Thyroid gland (tissue), 4 donors: ENCODE data around the gene C2orf15. TPM values are rescaled to one million over a fixed set of nuclear protein-coding genes. Genes with fewer than 3 reads are reported as not detected.

Source experiments
- DNase-seq, 2 donors: peaks; one replicate each; pipeline ENCODE4 v3.0.0-alpha.2; 2019
- H3K27ac ChIP-seq, 3 donors: fragments of 200-600 bp; sonication (generic); 1 replicate in 2 of 3; 2 replicates in 1 of 3; pipeline ENCODE4 v1.5.1; 2016 to 2019; ENCODE audit warnings: mild to moderate bottlenecking in 1 of 3, moderate library complexity in 1 of 3
- H3K27me3 ChIP-seq: fragments of 200-600 bp; sonication (generic); one replicate; pipeline ENCODE4 v1.5.1; 2019
- H3K36me3 ChIP-seq, 2 donors: fragments of 200-600 bp; sonication (generic); one replicate each; pipeline ENCODE4 v1.5.1; 2016 to 2019
- H3K4me1 ChIP-seq, 2 donors: fragments of 200-600 bp; sonication (generic); one replicate each; pipeline ENCODE4 v1.5.1; 2017 to 2019
- H3K4me3 ChIP-seq, 3 donors: fragments of 200-600 bp; sonication (generic); replicated peaks in 1 of 3; 1 replicate in 2 of 3; 2 replicates in 1 of 3; pipeline ENCODE4 v1.5.1; 2016; ENCODE audit warnings: mild to moderate bottlenecking in 1 of 3
- H3K9me3 ChIP-seq: fragments of 200-600 bp; sonication (generic); one replicate; pipeline ENCODE4 v1.5.1; 2017
- POLR2A ChIP-seq, 2 donors: fragments of 450-650 bp; IDR thresholded peaks; one replicate each; pipeline ENCODE4 v1.6.1; 2017; ENCODE audit warnings: antibody characterized with exemption in 2 of 2, mild to moderate bottlenecking in 2 of 2, moderate library complexity in 1 of 2
- WGBS, 2 donors: methylation state at CpG; one replicate each; pipeline ENCODE4 v1.1.5; 2017; 5-methylcytosine and 5-hydroxymethylcytosine counted together
- intact Hi-C: fragments of 100-400 bp; cut with DNase I; formaldehyde crosslinking; loops from one replicate; pipeline ENCODE4 v1.15.1; 2023
- total RNA-seq, 4 donors: library from RNA; depleted of rRNA; stranded (reverse); fragments of >200 nt; gene quantifications; one replicate each; pipeline ENCODE4 v1.2.3, GENCODE V29; 2016
- TF ChIP-seq, protein P1 (sequence below), 6 experiments: fragments of 200-600 bp in 3 of 6; fragments of 450-650 bp in 3 of 6; sonication (generic) in 3 of 6; IDR thresholded peaks; one replicate each; pipeline ENCODE4 v1.5.1; 2016 to 2019; ENCODE audit warnings: antibody characterized with exemption in 6 of 6, mild to moderate bottlenecking in 2 of 6, inconsistent platforms in 1 of 6, moderate library complexity in 1 of 6

Gene C2orf15
- total RNA-seq, 4 donors from 2014 or later = 2.0 to 6.5 (median 4.3) TPM

DNA sequence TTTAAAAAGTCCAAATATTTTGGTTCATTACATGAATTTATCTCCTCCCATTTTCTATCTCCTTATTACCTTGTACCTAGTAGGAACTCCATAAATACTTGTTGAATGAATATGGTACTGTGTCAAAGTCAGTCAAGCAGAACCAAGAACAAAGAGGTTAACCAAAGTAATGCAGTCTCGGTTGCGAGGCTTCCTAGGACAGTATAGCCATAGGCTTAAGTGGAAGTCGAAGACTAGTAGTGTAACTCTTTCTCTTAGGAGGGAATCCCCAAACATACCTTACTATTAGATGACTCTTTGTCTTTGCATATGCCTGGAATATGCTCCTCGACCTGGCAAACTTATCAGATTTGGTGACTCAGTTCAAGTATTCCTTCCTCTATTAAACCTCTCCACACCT is 18.1 kb downstream of the C2orf15 start:
- no peaks in the 10 kb centered on the region for H3K36me3 ChIP-seq
- no peaks in the 10 kb centered on the region for H3K9me3 ChIP-seq
- intact Hi-C loops = no loop called here
- H3K4me1 ChIP-seq = peaks cover 0 to 7% of the 10 kb centered on the region in 2 donors
- no peak overlapping the region for H3K27ac ChIP-seq
- WGBS, 2 donors = 77 to 81% methylated on average over 4 of the region's 4 CpGs
- no peaks in the 10 kb centered on the region for H3K27me3 ChIP-seq
- H3K4me3 ChIP-seq = no peak overlapping the region
- TF ChIP-seq POLR2A (IDR thresholded peaks at IDR 0.05) = no peak
- TF ChIP-seq, protein P1, sequence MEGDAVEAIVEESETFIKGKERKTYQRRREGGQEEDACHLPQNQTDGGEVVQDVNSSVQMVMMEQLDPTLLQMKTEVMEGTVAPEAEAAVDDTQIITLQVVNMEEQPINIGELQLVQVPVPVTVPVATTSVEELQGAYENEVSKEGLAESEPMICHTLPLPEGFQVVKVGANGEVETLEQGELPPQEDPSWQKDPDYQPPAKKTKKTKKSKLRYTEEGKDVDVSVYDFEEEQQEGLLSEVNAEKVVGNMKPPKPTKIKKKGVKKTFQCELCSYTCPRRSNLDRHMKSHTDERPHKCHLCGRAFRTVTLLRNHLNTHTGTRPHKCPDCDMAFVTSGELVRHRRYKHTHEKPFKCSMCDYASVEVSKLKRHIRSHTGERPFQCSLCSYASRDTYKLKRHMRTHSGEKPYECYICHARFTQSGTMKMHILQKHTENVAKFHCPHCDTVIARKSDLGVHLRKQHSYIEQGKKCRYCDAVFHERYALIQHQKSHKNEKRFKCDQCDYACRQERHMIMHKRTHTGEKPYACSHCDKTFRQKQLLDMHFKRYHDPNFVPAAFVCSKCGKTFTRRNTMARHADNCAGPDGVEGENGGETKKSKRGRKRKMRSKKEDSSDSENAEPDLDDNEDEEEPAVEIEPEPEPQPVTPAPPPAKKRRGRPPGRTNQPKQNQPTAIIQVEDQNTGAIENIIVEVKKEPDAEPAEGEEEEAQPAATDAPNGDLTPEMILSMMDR (IDR thresholded peaks at IDR 0.05) = no peak
- no peak for DNase-seq

DNA sequence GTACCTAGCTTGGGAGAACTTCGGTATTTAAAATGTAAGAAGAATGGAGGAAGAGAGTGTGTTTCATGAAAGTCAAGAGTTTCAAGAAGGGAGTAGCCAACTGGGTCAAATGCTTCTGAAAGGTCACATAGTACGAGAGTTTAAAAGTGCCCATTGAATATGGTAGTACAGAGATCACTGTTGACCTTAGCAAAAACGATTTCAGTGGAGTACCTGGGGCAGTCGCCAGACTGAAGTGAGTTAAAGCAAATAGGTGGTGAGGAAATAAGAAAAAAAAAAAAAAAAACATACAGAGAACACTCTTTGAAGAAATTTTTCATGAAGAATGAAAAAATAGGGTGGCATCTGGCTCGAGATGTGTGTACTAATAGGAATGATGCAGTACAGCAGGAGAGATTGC is 24.7 kb downstream of the C2orf15 start:
- peak; percentile 54 to 65 for DNase-seq
- intact Hi-C loops = no loop called here
- 33 to 42% methylated on average over 5 of the region's 5 CpGs for WGBS, 2 donors
- Histone ChIP-seq H3K27me3 (no peaks in the 10 kb centered on the region), H3K36me3 (peaks cover 0 to 9% of the 10 kb centered on the region in 2 donors), H3K9me3 (no peaks in the 10 kb centered on the region), H3K27ac (peak overlapping the region in 2 of 3 donors; percentile 58 to 72), H3K4me1 (peaks cover 5 to 8% of the 10 kb centered on the region in 2 donors), H3K4me3 (no peak overlapping the region)
- TF ChIP-seq, protein P1 (IDR thresholded peaks at IDR 0.05) = no peak
- TF ChIP-seq POLR2A (IDR thresholded peaks at IDR 0.05) = no peak

DNA sequence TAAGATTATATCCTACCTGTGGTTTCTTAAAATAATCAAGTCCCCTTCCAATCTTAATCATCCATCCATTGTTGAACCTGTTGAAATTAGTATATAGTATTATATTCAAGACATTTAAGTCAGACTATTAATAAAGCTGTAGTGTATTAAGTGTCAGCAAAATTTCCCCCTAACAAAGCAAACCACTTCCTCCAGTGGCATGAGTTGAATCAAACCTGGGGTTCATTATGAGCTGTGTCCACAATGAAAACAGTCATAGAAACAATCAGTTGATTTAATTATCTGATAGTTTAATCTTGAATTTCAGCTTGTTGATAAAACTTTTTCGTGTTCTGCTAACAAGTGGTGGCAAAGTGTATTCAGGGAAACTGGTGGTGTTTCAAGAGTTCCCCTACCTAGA is 28.0 kb downstream of the C2orf15 start:
- intact Hi-C loops = no loop called here
- WGBS, 2 donors = 55 to 76% methylated on average over 1 of the region's 1 CpG

GRCh38 chr2:99171377-99172140 is 30.1 kb downstream of the C2orf15 start:
- no peak overlapping the region for H3K4me3 ChIP-seq
- WGBS, 2 donors = 95% methylated on average over 8 of the region's 8 CpGs
- TF ChIP-seq, protein P1 (IDR thresholded peaks at IDR 0.05) = no peak
- H3K4me1 ChIP-seq = peaks cover 0 to under 1% of the 10 kb centered on the region in 2 donors
- no peak for DNase-seq
- H3K27me3 ChIP-seq = no peaks in the 10 kb centered on the region
- no peaks in the 10 kb centered on the region for H3K9me3 ChIP-seq
- intact Hi-C loops = no loop called here
- no peak overlapping the region for H3K27ac ChIP-seq
- peaks cover 0 to 9% of the 10 kb centered on the region in 2 donors for H3K36me3 ChIP-seq

More for the DNA sequence above, 28.0 kb downstream of the C2orf15 start:
- Histone ChIP-seq H3K9me3 (no peaks in the 10 kb centered on the region), H3K36me3 (peaks cover 0 to 9% of the 10 kb centered on the region in 2 donors), H3K27ac (no peak overlapping the region), H3K27me3 (no peaks in the 10 kb centered on the region), H3K4me1 (peaks cover 5 to 8% of the 10 kb centered on the region in 2 donors), H3K4me3 (no peak overlapping the region)
- DNase-seq = no peak
- TF ChIP-seq, protein P1 (IDR thresholded peaks at IDR 0.05) = no peak
- no peak for TF ChIP-seq POLR2A (IDR thresholded peaks at IDR 0.05)
